ENCODE measurements around the gene TMEM135.
"Not testable (repeated sequence)": the region's sequence is repeated elsewhere in the genome, so short reads cannot be mapped to it uniquely, and the experiment has no call there.

TMEM135 gene

DNA sequence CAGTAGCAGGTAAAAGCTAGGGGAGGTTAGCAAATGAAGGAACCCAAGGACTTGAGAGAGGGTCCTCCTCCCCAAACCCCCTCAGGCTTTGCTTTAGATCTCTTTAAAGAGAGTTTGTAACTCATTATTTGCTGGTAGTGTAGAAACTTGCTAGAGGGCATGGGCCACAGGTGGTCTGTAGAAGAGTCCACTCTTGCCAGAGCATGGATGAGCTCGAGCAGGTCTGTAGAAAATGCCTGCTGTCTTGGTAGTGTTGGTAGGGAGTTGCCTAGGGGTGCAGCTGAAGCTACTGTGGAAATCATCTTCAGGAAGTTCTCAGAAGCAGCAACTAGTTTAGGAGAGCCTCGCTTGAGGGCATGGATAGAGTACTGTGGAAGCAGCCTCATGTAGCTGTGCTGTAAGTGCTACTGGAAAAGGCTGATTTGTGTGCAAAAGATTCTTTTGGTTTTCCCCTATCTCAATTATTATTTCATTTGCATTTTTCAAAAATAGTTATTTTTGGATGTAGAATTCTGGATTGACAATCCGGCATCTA, 104.3 kb downstream of the TMEM135 start:
- no peak for DNase-seq (ENCODE audit: low read depth)

DNA sequence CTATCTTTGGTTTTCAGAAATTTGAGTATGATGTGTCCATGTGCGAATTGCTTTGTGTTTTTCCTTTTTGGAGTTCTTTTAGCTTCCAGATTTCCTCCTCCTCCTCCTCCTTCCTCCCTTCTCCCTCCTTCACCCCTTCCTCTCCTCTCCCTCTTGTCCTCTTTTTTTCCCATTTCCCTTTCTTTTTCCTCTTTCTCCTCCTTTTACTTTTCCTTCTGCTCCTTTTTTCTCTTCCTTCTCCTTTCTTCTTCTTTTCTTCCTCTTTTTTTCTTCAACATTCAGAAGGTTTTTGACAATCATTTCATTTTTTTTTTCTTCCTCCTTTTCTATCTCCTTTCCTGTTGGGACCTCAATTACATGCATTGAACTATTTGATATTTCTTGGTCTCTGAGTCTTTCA, 104.9 kb downstream of the TMEM135 start:
- DNase-seq (ENCODE audit: low read depth): no peak

DNA sequence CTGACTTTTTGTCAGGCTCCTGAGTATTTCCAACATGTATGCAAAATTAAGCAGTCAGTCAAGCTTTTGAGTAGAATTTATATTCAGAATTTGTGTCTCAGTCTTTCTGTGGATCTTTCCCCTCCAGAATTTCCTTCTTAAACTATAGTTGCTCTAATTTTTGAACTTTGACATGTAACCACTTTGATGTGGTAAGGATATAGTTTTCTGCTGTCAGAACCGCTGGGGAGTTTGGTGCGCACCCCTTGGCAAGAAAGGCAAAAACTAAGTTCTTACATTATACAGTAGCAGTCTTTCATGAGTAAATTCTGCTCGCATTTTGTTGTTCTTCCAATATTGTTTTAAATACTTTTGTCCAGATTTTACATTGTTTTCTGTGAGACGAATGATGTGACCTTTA, 105.9 kb downstream of the TMEM135 start:
- DNase-seq (ENCODE audit: low read depth): no peak

DNA sequence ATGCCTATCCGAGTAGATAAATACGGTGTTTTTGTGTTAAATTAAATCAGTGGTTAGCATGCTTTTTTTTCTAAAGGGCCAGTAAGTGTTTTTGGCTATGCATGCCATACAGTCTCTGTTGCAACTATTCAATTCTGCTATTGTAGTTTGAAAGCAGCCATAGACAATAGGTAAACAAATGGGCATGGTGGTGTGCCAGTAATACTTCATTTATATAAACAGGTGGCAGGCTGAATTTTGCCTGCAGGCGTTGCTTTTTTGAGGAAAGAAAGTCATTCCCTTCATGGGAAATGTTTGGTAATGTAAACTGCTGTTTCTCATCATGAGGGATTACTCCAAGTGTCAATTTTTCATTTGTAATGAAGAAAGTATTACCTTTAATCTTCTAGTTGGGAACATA, 106.5 kb downstream of the TMEM135 start:
- DNase-seq (ENCODE audit: low read depth): no peak

DNA sequence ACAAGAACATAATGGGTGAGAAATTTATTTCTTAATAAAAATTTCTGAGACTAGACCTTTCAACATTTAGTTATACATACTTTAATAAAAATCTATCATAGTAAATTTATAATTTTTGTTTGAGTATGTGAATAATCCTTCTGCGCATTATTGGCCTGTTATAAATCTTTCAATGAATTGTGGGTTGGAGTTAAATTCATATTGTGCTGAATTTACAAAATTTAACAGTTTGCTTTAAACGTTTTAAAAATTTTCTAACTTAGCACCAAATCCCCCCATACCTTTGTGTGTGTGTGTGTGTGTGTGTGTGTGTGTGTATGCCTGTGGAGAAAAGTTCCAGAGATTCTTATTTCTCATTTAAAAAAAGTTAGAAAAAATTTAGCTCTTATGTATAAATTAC, 111.0 kb downstream of the TMEM135 start:
- no peak for DNase-seq (ENCODE audit: low read depth)

DNA sequence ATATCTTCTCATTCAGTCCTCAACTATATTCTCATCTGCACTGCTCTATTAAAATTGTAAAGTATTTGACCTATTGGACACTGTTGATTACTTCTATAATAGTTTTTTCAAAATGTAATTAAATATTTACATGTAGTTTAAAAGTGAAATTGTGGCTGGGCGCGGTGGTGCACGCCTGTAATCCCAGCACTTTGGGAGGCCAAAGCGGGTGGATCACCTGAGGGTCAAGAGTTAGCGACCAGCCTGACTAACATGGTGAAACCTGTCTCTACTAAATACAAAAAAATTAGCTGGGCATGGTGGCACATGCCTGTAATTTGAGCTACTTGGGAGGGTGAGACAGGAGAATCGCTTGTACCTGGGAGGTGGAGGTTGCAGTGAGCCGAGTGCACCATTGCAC, 112.0 kb downstream of the TMEM135 start:
- DNase-seq (ENCODE audit: low read depth): not testable (repeated sequence)

DNA sequence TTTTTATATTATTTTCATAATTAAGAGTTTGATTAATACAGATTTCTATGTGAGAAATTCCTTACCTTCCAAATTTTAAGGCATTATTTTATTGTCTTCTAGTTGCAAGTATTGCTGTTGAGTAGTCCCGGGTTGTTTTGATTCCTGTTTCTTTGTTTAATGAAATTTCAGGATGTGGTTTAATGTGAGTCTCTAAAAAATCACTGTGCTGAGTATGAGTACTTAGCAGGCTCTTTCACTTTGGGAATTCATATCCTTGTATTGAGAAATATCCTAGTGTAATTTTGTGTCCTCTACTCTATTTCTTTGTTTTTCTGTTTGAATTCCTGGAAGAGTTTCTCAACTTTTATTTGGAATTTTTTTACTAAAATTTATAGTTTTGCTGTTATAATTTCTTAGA, 113.2 kb downstream of the TMEM135 start:
- DNase-seq (ENCODE audit: low read depth): no peak

DNA sequence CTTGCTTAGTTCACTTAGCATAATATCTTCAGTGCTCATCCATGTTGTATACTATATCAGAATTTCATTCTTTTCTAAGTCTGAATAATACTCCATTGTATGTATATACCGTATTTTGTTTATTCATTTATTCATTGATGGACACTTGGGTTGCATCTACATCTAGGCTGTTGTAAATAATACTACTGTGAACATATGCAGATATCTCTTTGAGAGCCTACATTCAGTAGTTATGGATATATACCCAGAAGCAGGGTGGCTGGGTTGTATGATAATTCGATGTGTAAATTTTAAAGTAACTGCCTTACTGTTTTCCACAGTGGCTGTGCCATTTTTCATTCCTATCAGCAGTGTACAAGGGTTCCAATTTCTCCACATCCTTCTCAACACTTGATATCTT, 116.5 kb downstream of the TMEM135 start:
- DNase-seq (ENCODE audit: low read depth): no peak

DNA sequence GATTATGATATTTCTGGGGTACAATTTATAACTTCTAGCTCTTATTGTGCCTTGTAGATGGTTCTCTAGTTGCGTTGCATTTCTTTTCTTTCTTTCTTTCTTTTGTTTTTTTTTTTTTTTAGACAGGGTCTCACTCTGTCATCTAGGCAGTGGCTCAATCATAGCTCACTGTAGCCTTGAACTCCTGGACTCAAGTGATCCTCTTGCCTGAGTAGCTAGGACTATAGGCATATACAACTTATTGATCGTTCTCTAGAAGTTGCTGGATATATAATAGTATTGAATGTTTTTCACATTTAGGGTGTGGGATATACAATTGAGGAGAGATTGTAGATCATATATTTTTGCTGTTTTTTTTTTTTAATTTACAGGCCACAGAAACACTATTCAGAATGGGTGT, 119.2 kb downstream of the TMEM135 start:
- DNase-seq (ENCODE audit: low read depth): no peak

DNA sequence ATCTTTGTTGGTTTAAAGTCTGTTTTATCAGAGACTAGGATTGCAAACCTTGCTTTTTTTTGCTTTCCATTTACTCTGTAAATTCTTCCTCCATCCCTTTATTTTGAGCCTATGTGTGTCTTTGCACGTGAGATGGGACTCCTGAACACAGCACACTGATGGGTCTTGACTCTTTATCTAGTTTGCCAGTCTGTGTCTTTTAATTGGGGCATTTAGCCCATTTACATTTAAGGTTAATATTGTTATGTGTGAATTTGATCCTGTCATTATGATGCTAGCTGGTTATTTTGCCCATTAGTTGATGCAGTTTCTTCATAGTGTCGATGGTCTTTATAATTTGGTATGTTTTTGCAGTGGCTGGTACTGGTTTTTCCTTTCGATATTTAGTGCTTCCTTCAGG, 131.3 kb downstream of the TMEM135 start:
- not testable (repeated sequence) for DNase-seq (ENCODE audit: low read depth)

DNA sequence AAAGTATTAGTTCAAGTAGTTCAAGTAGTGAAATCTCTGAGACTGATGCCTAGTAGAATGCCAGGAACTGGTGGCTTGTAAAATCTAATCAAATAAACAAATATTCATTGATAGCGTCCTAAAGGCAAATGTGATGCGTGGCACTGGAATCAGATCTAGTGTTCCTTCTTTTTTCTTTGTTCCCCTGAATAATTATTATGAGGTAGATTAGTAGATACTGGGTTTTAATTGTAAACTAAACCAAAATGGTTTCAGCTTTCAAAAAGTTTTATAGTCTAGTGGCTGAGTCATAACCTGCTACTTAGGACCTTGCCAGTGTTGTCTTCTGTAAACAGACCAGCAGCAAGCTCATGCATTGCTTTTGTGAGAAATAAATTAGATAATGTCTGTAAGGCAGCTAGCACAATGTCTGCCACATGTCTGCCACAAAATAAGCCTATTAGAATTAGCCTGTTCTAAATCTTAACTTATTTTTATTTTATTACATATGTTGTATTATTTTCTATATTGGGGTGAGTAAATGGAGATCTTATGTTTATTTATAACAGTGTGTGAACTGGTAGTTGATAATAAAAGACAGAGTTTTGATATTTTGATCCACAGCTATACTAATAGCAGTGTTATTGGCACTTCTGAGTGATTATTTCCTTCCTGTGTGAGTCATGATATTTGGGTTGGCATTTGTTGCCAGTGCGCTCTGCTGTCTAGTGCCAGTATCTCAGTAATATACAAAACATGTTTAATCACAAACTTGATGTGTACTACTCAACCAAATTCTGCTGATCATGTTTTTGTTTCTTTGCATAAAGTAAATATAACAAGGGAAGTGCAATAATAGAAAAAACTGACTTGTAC, 135.7 kb downstream of the TMEM135 start:
- DNase-seq (ENCODE audit: low read depth): no peak

DNA sequence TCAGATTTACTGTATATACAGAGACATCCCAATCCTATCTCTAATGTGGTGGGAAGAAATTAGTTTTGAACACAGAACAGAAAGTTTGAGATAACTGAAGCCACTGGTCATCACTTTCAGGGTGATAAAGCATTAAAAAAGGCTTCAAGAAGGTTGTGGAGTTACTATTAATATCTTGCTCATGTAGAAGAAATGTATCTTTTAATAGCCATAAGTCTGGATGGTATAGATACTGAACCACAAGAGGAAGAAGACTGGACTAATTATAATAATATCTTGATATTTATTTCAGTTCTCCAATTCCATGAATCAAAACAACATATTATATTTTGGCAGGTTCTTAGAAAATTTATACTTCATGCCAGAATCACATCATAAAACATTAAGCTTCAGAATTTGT, 137.1 kb downstream of the TMEM135 start:
- no peak for DNase-seq (ENCODE audit: low read depth)

DNA sequence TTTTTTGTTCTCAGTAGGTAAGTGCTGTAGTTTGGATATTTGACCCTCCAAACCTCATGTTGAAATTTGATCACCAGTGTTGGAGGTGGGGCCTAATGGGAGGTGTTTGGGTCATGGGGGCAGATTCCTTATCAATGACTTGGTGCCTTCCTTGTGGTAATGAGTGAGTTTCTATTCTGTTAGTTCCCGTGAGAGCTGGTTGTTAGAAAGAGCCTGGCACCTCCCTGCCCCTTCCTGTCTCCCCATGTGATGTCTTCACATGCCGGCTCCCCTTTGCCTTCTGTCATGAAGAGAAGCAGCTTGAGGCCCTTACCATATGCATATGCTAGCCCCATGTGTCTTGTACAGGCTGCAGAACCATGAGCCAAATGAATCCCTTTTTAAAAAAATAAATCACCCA, 138.3 kb downstream of the TMEM135 start:
- DNase-seq (ENCODE audit: low read depth): no peak

DNA sequence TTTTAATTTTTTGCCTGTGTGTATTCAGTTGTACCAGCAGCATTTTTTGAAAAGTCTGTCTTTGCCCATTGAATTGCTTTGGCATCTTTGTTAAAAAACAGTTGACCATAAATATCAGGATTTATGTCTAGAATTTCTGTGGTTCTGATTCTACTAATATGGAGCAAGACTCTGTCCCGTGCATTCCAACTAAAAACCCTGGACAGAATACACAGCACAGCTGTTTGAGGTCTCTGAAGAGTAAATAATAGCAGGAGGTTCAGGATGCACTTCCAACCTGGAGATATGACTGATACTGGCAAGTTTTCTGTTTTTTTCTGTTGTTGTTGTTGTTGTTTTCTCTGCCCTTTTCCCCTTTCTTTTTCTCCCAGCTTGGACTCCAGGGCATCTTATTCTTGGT, 141.9 kb downstream of the TMEM135 start:
- no peak for DNase-seq (ENCODE audit: low read depth)

DNA sequence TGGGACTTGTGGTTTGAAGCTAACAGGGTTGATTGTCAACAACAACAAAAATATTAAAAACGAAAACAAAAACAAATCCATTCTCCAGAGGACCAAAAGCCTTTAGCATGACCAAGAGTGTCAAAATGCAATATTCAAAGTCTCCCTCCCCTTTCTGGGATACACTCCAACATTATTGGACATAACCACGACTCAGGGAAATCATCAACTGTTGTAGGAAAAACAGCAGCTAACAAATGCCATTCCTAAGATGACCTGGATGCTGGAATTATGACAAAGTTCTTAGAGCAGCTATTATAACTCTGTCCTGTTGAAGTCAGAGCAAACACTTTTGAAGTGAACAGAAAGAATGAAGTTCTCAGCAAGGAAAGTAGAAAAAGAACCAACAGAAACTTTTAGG, 143.0 kb downstream of the TMEM135 start:
- no peak for DNase-seq (ENCODE audit: low read depth)

DNA sequence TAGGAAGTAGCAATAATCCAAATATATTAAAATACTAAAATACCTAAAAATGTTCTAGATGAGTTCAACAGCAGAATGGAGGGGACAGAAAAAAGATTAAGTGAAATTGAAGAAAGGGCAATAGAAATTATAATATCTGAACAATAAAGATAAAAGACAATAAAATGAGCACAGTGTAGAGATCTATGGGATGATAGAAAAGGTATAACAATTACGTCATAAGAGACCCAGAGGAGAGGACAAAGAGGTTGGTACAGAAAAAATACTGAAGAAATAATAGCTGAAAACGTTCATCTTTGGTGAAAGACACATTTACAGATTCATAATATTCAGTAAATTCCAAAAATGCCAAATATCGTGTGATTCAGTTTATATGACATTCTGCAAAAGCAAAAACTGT, 143.4 kb downstream of the TMEM135 start:
- no peak for DNase-seq (ENCODE audit: low read depth)

DNA sequence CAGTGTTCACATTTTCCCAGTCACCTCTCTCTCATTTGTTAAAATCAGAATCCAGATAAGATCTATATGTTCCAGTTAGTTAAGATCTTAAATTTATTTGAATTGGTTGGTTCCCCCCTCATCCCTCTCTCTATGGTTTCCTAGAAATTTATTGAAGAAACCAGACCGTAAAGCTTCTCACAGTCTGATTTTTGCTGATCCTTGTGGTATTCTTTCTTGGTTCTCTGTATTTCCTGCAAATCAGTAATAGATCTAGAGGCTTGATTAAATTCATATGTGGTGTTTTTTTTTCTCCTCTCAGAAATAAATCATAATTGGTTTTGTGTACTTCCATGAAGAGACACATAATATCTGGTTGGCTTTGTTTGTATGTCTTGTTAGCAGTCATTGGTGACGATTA, 147.5 kb downstream of the TMEM135 start:
- no peak for DNase-seq (ENCODE audit: low read depth)

DNA sequence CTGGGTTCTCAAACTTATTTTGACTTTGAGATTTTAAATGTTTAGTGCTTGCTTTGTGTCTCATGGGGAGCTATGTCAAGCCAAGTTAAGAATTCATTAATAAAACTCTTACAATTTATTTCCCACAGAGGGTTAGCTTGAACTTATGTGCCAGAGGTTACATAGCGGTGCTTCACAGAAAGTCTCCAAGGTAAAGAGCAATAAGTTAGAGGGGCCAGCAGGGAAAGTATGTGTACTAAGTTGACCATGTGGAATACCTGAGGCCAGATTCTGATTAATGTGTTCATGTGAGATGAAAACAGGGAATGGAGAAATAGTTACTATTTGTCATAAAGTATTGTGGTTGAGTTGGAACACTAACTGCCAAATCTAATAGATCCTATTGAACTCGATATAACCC, 149.3 kb downstream of the TMEM135 start:
- no peak for DNase-seq (ENCODE audit: low read depth)

DNA sequence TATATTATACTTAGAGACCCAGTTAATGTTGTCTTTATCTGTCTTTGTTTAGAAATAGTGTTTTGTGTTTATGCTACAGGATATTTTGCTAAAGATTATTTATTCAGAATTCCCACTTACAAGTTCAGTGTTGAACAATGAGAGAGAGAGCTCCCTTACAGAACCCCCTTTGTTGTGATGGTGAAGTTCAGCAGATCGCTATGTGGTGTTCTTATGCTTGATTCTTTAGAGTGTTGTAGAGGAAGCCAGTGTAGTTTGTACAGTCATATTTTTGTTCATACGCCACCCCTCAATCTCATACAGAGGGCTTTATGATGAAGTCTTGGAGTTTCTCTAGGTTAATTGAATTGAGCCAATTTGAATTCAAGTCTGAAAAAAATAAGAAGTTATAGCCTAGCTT, 150.2 kb downstream of the TMEM135 start:
- DNase-seq (ENCODE audit: low read depth): no peak

DNA sequence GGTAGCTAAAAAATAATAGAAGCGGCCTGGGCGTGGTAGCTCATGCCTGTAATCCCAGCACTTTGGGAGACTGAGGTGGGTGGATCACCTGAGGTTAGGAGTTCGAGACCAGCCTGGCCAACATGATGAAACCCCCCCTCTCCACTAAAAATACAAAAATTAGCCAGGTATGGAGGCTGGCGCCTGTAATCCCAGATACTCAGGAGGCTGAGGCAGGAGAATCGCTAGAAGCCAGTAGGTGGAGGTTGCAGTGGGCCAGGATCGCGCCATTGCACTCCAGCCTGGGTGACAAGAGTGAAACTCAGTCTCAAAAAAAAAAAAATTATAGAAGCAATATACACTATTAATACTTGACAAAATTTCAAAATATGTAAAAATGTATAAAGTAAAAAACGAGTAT, 150.7 kb downstream of the TMEM135 start:
- DNase-seq (ENCODE audit: low read depth): not testable (repeated sequence)

DNA sequence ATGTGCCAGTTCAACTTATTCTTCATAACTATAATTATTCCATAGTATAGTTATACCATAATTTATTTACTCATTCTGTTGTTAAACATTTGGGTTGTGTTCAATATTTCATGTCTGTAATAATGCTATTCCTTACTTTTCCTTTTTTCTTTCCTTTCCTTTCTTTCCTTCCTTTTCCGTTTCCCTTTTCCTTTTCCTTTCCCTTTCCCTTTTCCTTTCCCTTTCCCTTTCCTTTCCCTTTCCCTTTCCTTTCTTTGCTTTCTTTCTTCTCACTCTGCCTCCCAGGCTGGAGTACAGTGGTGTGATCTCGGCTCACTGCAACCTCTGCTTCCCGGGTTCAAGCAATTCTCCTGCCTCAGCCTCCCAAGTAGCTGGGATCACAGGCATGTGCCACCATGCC, 151.2 kb downstream of the TMEM135 start:
- not testable (repeated sequence) for DNase-seq (ENCODE audit: low read depth)

DNA sequence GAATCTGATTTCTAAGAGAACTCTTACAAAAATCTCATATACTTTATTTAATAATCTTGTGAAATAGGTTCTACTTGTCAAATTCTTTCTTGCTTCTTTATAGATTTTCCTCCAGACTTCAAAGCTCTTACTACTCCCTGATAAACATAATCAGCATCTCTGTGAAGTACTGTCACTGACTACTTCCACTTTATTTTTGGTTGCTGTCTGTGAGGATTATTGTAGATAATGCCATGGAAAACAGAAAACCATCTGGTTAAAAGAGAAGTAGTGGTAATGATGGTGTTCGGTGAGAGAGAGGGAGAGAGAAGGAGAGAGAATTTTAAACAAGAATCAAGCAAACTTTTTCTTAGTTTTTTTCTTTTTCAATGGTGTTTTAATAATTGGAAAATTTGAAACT, 152.3 kb downstream of the TMEM135 start:
- DNase-seq (ENCODE audit: low read depth): no peak

DNA sequence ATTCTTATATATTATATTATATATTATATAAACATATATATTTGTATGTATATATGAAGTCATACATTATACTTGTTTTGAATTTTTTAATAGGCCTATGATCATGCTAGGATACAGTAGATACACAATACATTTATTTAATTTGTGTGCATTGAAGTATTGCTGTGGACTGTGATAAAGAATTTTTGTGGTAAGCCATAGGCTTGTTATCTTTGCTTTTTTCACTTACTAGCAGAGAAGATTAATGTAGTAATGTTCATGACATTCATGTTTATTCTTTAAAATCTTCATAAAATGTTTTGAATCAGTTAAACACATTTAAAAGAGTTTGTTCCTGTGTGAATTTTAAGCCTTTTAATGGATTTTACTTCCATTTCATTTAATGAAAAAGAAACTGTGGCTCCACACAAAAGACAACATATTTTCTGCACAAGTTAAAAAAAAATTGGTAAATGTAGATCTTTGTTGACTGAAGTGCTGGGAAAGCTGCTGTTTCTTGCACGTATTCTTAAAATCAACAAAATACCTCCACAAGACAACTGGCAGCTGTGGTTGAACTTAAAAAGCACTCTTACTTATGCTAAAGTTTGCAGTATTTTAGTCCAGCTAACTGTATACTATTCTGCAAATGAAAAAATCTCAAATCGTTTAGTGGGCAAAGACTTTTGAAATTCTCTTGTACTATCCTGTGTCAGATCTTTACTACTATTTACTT, 156.2 kb downstream of the TMEM135 start:
- no peak for DNase-seq (ENCODE audit: low read depth)

Data from activated T-cell treated with anti-CD3 and anti-CD28 coated beads for 48 hours (primary cell).